ENCODE results near the gene STX8.

Gene STX8

GRCh38 chr17:9537177-9537776 lies 38.3 kb downstream of the STX8 start:
- no peak overlapping the region for H3K4me3 ChIP-seq (ENCODE audit: low read length)
- no peak for DNase-seq (ENCODE audit: low read depth)
- TF ChIP-seq CTCF (IDR thresholded peaks at IDR 0.05; ENCODE audit: insufficient read depth, low read depth, low read length, missing control alignments), result no peak

GRCh38 chr17:9536061-9536460 lies 39.6 kb downstream of the STX8 start:
- no peak for DNase-seq (ENCODE audit: low read depth)
- no peak overlapping the region for H3K4me3 ChIP-seq (ENCODE audit: low read length)
- no peak for TF ChIP-seq CTCF (IDR thresholded peaks at IDR 0.05; ENCODE audit: insufficient read depth, low read depth, low read length, missing control alignments)

- no peak for TF ChIP-seq CTCF (IDR thresholded peaks at IDR 0.05; ENCODE audit: insufficient read depth, low read depth, low read length, missing control alignments)
- DNase-seq (ENCODE audit: low read depth), result no peak
- H3K4me3 ChIP-seq (ENCODE audit: low read length), result no peak overlapping the region
These were observed 42.2 kb downstream of the STX8 start for GRCh38 chr17:9533441-9533840.

GRCh38 chr17:9532715-9533114 lies 42.9 kb downstream of the STX8 start:
- DNase-seq (ENCODE audit: low read depth), result no peak
- no peak overlapping the region for H3K4me3 ChIP-seq (ENCODE audit: low read length)
- TF ChIP-seq CTCF (IDR thresholded peaks at IDR 0.05; ENCODE audit: insufficient read depth, low read depth, low read length, missing control alignments), result no peak

GRCh38 chr17:9531034-9531433 lies 44.6 kb downstream of the STX8 start:
- no peak for DNase-seq (ENCODE audit: low read depth)
- no peak for TF ChIP-seq CTCF (IDR thresholded peaks at IDR 0.05; ENCODE audit: insufficient read depth, low read depth, low read length, missing control alignments)
- no peak overlapping the region for H3K4me3 ChIP-seq (ENCODE audit: low read length)

- peak; percentile 39 for DNase-seq (ENCODE audit: low read depth)
- no peak overlapping the region for H3K4me3 ChIP-seq (ENCODE audit: low read length)
- TF ChIP-seq CTCF (IDR thresholded peaks at IDR 0.05; ENCODE audit: insufficient read depth, low read depth, low read length, missing control alignments), result peak; percentile 58
These were observed 46.5 kb downstream of the STX8 start for GRCh38 chr17:9529033-9529700.

DNA sequence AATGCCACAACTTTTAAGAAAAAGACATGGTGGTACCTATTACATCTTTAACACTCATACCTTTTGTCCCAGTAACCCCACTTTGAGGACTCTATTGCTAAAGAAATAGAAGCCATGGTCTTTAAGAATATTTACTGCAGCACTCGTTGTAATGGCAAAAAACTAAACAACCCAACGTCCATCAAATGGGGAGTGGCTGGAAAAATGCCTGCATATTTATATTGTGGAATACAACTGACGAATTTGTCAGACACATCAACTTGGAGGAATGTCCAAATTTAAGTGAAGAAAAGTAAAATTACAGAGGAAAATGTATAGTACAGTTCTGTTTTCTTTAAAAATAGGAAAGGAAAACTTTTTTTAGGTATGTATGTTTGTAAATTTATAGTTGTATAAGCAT lies 47.8 kb downstream of the STX8 start:
- no peak overlapping the region for H3K4me3 ChIP-seq (ENCODE audit: low read length)
- DNase-seq (ENCODE audit: low read depth), result no peak

More for the DNA sequence above, 47.8 kb downstream of the STX8 start:
- no peak for TF ChIP-seq CTCF (IDR thresholded peaks at IDR 0.05; ENCODE audit: insufficient read depth, low read depth, low read length, missing control alignments)
